GM10847 (cell line): Measurements from ENCODE around the gene NAXD.

Experiments used
- POLR2A ChIP-seq: IDR thresholded peaks from 2 replicates; pipeline ENCODE4 v1.6.1; 2011; ENCODE audit not compliant: insufficient read length; ENCODE audit errors: extremely low read depth

NAXD gene

DNA sequence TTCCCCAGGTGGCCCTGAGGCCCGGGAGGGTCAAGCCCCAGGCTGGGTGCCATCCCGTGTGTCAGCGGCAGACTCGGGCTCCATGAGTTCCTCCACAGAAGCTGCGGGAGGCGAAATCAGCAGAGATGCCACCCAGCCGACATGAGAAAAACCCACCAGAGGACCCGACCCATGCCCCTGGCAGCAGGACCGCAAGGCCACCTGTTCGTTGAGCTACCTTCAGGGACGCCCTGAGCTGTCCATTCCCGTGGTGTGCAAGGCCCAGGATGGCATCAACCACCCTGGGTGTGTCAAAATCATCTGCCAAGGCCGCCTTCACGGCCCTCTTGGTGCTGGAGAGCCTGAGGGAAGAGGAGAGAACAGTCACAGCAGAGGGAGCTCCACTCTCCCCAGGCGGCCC is 30.4 kb downstream of the NAXD start:
- no peak for TF ChIP-seq POLR2A

GRCh38 chr13:110646442-110647364 is 31.4 kb downstream of the NAXD start:
- TF ChIP-seq POLR2A, result no peak

- no peak for TF ChIP-seq POLR2A
Observed at GRCh38 chr13:110647365-110647737, 32.0 kb downstream of the NAXD start.

DNA sequence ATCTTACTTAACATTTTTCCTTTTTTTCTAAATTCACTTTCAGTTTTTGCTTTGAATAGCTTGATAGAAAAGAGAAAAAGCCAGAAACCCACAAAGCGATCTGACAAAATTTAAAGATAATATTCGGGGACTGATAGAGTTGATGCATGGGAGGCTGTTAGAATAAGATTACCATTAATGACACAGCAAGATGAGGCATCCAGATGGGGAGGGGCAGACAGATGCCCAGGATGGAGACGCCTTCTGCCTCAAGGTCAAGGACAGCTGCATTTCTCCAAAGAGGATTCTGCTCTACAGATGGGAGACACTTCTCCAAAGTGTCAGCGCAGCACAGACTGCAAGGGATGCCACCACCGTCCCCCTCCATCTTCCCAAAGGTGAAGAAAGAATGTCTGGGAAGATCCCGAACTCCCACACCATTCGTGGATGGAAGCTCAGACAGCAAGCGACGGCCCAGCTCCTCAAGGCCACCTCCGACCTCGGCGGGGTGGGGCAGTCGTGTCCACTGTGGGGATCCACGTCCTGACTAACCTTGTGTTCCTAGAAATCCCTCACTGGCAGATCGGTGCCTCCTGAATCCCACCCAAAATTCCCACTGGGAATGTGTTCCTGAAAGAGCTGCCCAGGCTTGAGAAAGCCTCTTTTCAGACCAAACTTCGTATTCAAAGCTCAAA is 32.9 kb downstream of the NAXD start:
- TF ChIP-seq POLR2A, result no peak

DNA sequence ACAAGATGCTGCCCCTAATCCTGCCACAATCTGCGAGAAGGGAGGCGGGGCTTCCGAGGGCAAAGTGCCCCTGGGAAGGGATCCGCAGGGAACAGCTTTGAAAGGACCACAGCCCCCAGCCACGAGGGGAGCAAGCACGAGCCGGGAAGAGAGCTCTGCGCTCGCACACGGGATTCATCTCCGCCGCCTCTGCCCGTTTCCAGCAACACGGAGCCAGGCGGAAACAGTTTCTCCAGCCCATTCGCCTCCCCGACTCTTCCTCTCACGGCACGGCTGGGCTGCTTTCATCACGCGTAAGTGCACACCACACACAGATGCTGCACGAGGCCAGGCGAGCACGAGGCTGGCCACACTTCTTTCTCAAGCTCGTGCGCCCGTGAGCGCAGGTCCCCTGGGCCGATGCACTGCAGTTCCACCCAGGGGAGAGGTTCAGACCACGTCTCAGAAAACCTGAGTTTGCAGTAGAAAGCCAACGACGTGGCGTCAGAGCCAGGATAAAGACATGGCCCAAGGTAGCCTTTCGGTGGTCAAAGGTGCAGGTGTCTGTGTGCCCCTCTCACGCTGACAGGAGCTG is 33.6 kb downstream of the NAXD start:
- TF ChIP-seq POLR2A, result no peak

GRCh38 chr13:110649551-110649950 is 34.2 kb downstream of the NAXD start:
- TF ChIP-seq POLR2A, result no peak

GRCh38 chr13:110650436-110650835 is 35.1 kb downstream of the NAXD start:
- TF ChIP-seq POLR2A, result no peak

DNA sequence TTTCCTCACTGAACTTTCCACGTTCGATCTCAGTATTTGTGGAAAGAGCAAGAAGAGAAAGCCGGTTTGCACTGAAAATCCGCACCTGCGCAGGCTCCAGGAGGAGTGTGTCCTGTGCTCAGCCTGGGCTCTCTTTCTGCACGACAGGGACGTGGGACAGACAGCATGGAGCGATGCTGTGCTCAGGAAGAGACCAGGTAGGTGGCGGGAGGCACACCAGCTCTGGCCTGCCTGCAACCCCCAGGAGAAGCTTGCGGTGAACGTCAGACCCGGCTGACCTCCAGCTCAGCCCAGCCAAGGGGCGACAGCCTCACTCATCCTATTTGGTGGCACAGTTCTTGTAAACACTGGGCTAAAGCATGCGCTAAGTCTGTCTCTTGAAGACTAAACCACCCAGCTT is 35.9 kb downstream of the NAXD start:
- no peak for TF ChIP-seq POLR2A

DNA sequence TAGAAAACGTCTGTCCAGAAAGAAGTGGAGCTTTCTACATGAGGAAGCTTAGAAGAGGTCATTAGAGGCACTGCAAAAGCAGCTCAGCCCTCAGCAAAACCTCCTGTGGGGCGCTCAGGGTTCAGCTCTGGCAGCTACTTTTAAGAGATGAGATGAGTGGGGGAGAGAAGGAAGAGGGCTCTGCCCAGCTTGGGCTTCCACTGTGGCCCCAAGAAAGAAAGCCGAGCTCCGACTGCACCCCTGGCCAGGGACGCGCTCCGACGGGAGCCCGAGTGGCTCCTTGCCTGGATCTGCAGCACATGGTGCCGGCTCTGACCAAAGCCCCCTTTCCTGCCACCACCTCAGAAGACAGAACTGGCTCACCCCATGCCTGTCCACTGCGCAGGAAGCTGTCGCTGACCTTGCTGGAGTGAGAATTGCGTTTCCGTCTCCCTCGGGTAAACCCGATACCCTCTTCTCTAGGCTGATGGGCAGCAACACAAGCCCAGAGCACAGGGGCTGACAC is 36.4 kb downstream of the NAXD start:
- no peak for TF ChIP-seq POLR2A

- TF ChIP-seq POLR2A, result no peak
Observed at GRCh38 chr13:110652231-110652730, 36.9 kb downstream of the NAXD start.

DNA sequence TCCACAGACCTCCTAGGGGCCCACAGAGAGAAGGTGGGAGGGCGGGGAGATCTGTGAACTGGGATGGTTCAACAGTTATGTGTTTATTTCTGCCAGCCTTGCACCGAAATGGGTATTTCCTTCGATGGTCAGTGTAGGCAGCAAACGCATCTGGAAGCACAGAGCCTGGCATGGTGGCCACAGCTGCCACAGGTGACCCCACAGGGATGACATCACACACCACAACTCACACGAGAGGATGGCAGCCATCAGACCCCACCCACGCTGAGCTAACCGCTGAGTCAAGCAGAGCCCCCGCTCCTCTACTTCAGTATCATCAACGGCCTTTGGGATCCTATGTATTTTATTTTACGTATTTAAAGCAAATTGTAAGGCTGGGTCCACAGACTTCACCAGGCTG is 37.4 kb downstream of the NAXD start:
- no peak for TF ChIP-seq POLR2A

DNA sequence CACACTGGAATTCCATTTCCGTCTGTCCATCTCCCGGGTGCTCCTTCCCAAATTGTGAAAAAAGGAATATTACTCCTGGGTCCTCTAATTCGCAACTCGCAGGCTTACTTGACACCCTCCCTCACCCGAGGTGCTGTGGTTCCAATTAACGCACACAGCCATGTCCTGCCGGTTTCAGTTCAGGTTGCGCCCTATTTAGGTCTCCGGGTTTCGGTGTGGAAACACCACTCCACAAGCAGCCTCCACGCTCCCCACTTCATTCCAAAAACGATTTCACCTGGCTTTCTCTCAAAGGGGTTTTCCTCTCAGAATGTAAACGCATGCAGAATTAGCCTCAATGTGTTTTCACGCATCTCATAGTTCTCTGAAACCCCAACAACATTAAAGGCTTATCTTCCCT is 37.9 kb downstream of the NAXD start:
- TF ChIP-seq POLR2A, result no peak

- no peak for TF ChIP-seq POLR2A
Observed at GRCh38 chr13:110653851-110654250, 38.5 kb downstream of the NAXD start.

DNA sequence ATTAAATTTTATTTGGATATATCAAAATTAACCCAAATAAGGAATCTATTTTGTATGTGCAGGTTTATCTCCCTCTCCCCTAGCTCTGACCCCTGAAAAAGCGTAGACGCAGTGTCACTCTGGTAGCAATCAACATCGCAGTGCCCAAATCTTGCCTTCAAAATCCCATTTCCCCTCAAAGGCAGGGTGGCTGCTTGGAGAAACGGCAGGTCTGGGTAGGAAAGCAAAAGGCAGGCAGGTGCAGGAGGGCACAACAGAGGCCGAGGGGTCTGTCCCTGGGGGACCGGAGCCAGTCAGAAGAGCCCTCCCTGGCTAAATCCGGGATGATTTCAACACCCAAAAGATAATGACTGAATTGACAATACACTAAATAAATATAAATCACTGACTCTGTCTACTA is 41.9 kb downstream of the NAXD start:
- no peak for TF ChIP-seq POLR2A

- TF ChIP-seq POLR2A, result no peak
Observed at GRCh38 chr13:110661256-110661655, 45.9 kb downstream of the NAXD start.

DNA sequence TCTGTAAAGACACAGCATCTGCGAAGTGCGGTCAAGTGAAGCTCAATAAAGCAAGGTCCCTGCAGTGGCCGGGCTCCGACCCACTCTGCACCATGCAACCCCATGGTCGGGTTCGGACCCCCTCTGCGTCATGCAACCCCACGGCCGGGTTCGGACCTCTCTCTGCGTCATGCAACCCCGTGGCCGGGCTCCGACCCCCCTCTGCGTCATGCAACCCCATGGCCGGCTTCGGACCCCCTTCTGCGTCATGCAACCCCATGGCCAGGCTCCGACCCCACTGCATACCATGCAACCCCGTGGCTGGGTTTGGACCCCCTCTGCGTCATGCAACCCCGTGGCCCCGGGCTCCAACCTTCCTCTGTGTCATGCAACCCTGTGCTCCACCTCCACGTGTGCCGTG is 46.7 kb downstream of the NAXD start:
- TF ChIP-seq POLR2A, result no peak
